WERI-Rb-1 (cell line): ENCODE results near the gene GNAI2.
A peak's percentile ranks its signal among the peaks of the same experiment; 100 is the strongest.

ENCODE experiments used
- DNase-seq: peaks from one replicate; pipeline ENCODE4 v3.0.0-alpha.2; 2020
- H3K27ac ChIP-seq: fragments of 250-450 bp; sonication (Bioruptor Pico); 2 replicates; pipeline ENCODE4 v1.5.1; 2020; ENCODE audit warnings: mild to moderate bottlenecking, moderate library complexity
- H3K27me3 ChIP-seq: fragments of 250-450 bp; sonication (Bioruptor Pico); 2 replicates; pipeline ENCODE4 v1.5.1; 2021; ENCODE audit warnings: mild to moderate bottlenecking, low read depth, moderate library complexity; ENCODE audit not compliant: insufficient read depth, severe bottlenecking
- H3K36me3 ChIP-seq: fragments of 250-450 bp; sonication (Bioruptor Pico); 2 replicates; pipeline ENCODE4 v1.5.1; 2020; ENCODE audit warnings: mild to moderate bottlenecking, moderate library complexity
- H3K4me3 ChIP-seq: 2 replicates; pipeline ENCODE4 v1.5.1; 2011; ENCODE audit warnings: low read depth, mild to moderate bottlenecking, control low read depth, low read length
- H3K9me3 ChIP-seq: fragments of 250-450 bp; sonication (Bioruptor Pico); 2 replicates; pipeline ENCODE4 v1.5.1; 2021; ENCODE audit warnings: mild to moderate bottlenecking, moderate library complexity; ENCODE audit not compliant: severe bottlenecking
- TF ChIP-seq, protein P1 (sequence below): IDR thresholded peaks from 2 replicates; pipeline ENCODE4 v1.5.1; 2011; ENCODE audit warnings: low read depth, mild to moderate bottlenecking, control low read depth, inconsistent platforms, low read length

Gene GNAI2

DNA sequence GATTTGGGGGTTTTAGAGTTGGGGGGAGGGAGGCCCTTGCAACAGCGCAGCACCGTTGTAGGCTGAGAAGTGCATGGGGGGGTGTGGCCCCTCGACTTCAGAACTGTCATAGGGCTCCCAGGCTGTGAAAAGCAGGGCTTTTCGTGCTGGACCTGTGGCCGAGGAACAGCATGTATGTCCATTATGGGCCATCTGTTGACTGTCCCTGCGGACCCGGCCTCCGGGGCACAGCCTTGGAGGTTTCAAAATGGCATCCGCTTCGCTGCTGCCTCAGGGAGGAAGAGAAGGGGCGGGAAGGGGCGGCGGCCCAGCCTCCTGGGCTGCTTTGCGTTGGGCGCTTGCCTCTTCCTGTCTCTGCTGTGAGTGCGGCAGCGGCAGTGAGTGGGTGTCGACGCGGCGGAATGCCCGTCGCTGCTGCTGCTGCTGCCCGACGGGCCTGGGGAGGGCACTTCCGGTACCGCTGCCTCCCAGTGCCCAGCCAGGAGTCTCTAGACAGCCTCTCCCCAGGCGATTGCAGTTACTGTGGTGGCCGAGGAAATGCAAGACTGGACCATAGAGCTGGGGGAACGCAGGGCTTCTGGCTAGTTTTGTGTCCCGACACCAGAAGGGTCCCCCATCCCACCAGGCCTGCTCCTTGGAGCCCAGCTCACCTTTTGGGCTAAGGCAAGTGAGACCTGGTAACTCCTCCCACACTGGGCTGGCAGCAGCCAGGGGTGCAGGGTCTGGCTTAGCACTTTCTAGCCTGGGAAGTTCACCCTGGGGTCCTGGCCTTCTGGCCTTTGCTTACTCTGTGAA is 1.9 kb downstream of the GNAI2 start:
- DNase-seq = no peak
- Histone ChIP-seq H3K27ac (no peak overlapping the region), H3K4me3 (no peak overlapping the region), H3K9me3 (no peaks in the 10 kb centered on the region), H3K27me3 (no peaks in the 10 kb centered on the region), H3K36me3 (peaks cover 4% of the 10 kb centered on the region)
- TF ChIP-seq, protein P1, sequence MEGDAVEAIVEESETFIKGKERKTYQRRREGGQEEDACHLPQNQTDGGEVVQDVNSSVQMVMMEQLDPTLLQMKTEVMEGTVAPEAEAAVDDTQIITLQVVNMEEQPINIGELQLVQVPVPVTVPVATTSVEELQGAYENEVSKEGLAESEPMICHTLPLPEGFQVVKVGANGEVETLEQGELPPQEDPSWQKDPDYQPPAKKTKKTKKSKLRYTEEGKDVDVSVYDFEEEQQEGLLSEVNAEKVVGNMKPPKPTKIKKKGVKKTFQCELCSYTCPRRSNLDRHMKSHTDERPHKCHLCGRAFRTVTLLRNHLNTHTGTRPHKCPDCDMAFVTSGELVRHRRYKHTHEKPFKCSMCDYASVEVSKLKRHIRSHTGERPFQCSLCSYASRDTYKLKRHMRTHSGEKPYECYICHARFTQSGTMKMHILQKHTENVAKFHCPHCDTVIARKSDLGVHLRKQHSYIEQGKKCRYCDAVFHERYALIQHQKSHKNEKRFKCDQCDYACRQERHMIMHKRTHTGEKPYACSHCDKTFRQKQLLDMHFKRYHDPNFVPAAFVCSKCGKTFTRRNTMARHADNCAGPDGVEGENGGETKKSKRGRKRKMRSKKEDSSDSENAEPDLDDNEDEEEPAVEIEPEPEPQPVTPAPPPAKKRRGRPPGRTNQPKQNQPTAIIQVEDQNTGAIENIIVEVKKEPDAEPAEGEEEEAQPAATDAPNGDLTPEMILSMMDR = no peak

DNA sequence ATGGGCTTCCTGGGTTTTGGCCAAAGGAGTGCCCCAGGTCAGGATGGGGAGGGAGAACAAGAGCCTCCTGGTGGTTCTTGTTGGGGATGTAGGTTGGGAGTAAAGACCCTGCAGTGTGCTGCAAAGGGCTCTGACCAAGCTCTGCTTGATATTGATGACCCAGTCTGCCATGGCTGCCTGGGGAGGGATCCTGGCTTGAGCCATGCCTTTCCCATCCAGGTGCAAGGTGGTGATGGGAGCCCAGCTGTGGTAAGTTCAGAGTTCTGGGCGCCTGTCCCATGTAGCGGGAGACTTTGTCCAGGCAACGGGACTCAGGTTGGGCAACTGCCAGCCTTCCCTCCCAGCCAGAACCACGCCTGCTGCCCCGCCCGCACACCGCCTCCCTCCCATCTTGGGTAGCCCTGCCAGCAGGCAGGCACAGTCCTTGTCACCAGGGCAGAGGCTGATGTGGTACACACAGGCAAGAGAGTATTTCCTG is 2.6 kb downstream of the GNAI2 start:
- H3K36me3 ChIP-seq = peaks cover 7% of the 10 kb centered on the region
- no peaks in the 10 kb centered on the region for H3K27me3 ChIP-seq
- no peak for DNase-seq
- H3K4me3 ChIP-seq = no peak overlapping the region
- TF ChIP-seq, protein P1 = no peak
- H3K9me3 ChIP-seq = no peaks in the 10 kb centered on the region
- H3K27ac ChIP-seq = no peak overlapping the region

DNA sequence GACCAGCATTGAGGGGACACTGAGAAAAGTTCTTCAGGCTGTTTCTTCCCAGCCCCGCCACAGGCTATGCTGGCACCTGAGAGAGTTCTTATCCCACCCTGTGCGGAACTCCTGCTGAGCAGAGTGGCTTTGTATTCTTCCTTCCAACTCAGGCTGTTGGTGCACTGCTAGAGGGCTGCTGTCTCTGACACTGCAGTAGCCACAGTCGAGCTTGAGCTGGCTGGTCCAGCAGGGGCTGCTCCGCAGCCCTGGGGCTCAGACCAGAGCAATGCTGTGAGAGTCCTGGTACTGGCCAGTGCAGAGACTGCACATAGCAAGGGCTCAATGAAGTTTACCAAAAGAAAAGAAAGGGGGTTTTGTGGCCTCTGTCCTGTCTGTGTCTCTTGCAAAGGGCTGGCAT is 3.6 kb downstream of the GNAI2 start:
- Histone ChIP-seq H3K27me3 (no peaks in the 10 kb centered on the region), H3K4me3 (no peak overlapping the region), H3K36me3 (peaks cover 8% of the 10 kb centered on the region), H3K9me3 (no peaks in the 10 kb centered on the region), H3K27ac (no peak overlapping the region)
- no peak for DNase-seq
- TF ChIP-seq, protein P1 = no peak

DNA sequence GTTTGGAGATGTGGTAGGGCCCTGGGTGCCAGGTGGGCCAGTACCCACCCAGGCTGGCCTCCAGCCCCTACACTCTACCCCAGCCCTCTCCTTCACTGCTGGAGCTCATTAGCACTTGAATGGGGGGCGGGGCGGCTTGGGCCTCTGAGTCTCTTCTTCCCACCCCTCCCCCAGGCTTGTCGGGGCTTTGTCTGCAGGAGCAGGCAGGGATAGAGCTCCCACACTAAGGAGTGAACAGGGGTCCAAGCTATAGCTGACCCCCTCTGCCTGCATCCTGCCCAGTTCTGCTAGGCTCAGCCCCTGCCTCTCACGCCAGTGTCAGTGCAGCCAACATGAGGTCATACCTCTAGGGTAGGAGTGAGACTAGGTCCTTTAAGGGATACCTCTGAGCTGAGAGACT is 5.2 kb downstream of the GNAI2 start:
- peak; percentile 85 for DNase-seq
- peaks cover 8% of the 10 kb centered on the region for H3K36me3 ChIP-seq
- TF ChIP-seq, protein P1 = no peak
- no peak overlapping the region for H3K4me3 ChIP-seq
- peak overlapping the region; percentile 60 for H3K27ac ChIP-seq
- H3K27me3 ChIP-seq = no peaks in the 10 kb centered on the region
- H3K9me3 ChIP-seq = no peaks in the 10 kb centered on the region

DNA sequence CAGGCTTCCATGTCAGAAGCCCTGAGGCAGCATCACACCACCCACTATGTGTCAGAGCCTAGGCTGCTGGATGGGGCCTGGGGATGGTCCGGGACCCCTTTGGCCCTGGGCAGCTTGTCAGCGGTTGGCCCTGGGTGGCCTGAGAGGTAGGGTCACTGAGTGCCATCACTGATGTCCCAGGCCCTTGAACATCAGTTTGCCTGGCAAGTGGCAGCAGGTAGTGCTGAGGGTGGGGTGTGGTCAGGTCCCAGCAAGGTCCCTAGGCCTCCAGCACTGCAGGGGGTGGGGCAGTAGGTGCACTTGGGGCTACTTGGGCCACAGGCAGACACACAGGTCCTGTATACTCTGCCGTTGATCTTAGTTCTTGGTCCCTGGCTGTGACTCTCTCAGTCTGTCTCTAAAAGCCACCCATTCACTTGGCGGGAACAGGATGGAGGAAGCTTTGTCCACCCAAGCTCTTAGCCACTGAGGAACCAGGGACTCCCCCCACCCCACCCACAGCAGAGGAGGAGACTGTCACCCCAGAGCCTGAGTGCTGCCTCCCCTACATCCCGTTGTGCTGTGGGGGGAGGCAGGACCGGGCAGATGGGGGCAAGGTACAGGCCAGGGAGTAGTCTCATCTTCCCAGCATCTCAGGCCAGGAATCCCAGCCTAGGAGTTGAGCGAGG is 5.8 kb downstream of the GNAI2 start:
- no peak overlapping the region for H3K4me3 ChIP-seq
- H3K27ac ChIP-seq = peak overlapping the region; percentile 60
- peaks cover 8% of the 10 kb centered on the region for H3K36me3 ChIP-seq
- TF ChIP-seq, protein P1 = no peak
- no peak for DNase-seq
- H3K9me3 ChIP-seq = no peaks in the 10 kb centered on the region
- no peaks in the 10 kb centered on the region for H3K27me3 ChIP-seq
